ENCODE data around the gene FBXW9.

FBXW9 gene

GRCh38 chr19:12642506-12642905, 53.9 kb downstream of the FBXW9 start:
- Histone ChIP-seq H3K36me3 (ENCODE audit: control insufficient read depth, insufficient read depth, low read length) (peaks cover 13% of the 10 kb centered on the region), H3K27me3 (replicated peaks; ENCODE audit: control insufficient read depth, insufficient read depth, low read length) (no peaks in the 10 kb centered on the region), H3K4me3 (replicated peaks; ENCODE audit: low read depth, low read length) (no peak overlapping the region)
- no peak for TF ChIP-seq CTCF (IDR thresholded peaks at IDR 0.05; ENCODE audit: insufficient read depth, low read length, poor library complexity, severe bottlenecking)
- DNase-seq (ENCODE audit: extremely low read depth, insufficient read length), result no peak

- no peak for TF ChIP-seq CTCF (IDR thresholded peaks at IDR 0.05; ENCODE audit: insufficient read depth, low read length, poor library complexity, severe bottlenecking)
- no peak for DNase-seq (ENCODE audit: extremely low read depth, insufficient read length)
- H3K4me3 ChIP-seq (replicated peaks; ENCODE audit: low read depth, low read length), result no peak overlapping the region
- peaks cover 7% of the 10 kb centered on the region for H3K36me3 ChIP-seq (ENCODE audit: control insufficient read depth, insufficient read depth, low read length)
- H3K27me3 ChIP-seq (replicated peaks; ENCODE audit: control insufficient read depth, insufficient read depth, low read length), result no peaks in the 10 kb centered on the region
Measured at GRCh38 chr19:12641456-12641855, 55.0 kb downstream of the FBXW9 start.

GRCh38 chr19:12639901-12640613, 56.4 kb downstream of the FBXW9 start:
- H3K27me3 ChIP-seq (replicated peaks; ENCODE audit: control insufficient read depth, insufficient read depth, low read length), result no peaks in the 10 kb centered on the region
- H3K4me3 ChIP-seq (replicated peaks; ENCODE audit: low read depth, low read length), result no peak overlapping the region
- H3K36me3 ChIP-seq (ENCODE audit: control insufficient read depth, insufficient read depth, low read length), result peaks cover 3% of the 10 kb centered on the region
- peak; percentile 79 for TF ChIP-seq CTCF (IDR thresholded peaks at IDR 0.05; ENCODE audit: insufficient read depth, low read length, poor library complexity, severe bottlenecking)
- DNase-seq (ENCODE audit: extremely low read depth, insufficient read length), result peak; percentile 82

All from GM06990 (cell line).